ENCODE results near the gene CFHR5. TPM values are rescaled to one million over a fixed set of nuclear protein-coding genes. Genes with fewer than 3 reads are reported as not detected.
"Not testable (repeated sequence)": the region's sequence is repeated elsewhere in the genome, so short reads cannot be mapped to it uniquely, and the experiment has no call there.

CFHR5 gene
- total RNA-seq, 1 experiment from 2014 or later: not detected

GRCh38 chr1:196980859-196981258 lies 3.5 kb downstream of the CFHR5 start:
- H3K27ac Mint-ChIP-seq (ENCODE audit: unreplicated experiment): no peak overlapping the region
- no peaks in the 10 kb centered on the region for H3K4me1 Mint-ChIP-seq (ENCODE audit: low read depth, unreplicated experiment)
- TF ChIP-seq CTCF (IDR thresholded peaks at IDR 0.05; ENCODE audit: insufficient read depth in 1 of 2, low read depth in 1 of 2, low read length in 1 of 2, severe bottlenecking in 1 of 2, unreplicated experiment in 1 of 2): no peak
- Histone ChIP-seq H3K4me3 (ENCODE audit: low read depth, low read length) (no peak overlapping the region), H3K36me3 (ENCODE audit: control insufficient read depth, insufficient read depth, low read length) (no peaks in the 10 kb centered on the region), H3K27me3 (replicated peaks; ENCODE audit: control insufficient read depth, insufficient read depth, low read length) (no peaks in the 10 kb centered on the region), H3K4me1 (no peaks in the 10 kb centered on the region), H3K9me3 (0 out of 2 replicates have a peak, but pooled peaks cover 3% of the 10 kb centered on the region)
- H3K9me3 Mint-ChIP-seq (ENCODE audit: unreplicated experiment): no peaks in the 10 kb centered on the region
- intact Hi-C loops (cut with micrococcal nuclease; ENCODE audit: unreplicated experiment): no loop called here
- H3K27me3 Mint-ChIP-seq (ENCODE audit: insufficient read depth, unreplicated experiment): no peaks in the 10 kb centered on the region
- H3K36me3 Mint-ChIP-seq (ENCODE audit: insufficient read depth, unreplicated experiment): no peaks in the 10 kb centered on the region
- no peak overlapping the region for H3K4me3 Mint-ChIP-seq (ENCODE audit: unreplicated experiment)
- POLR2A ChIA-PET: no interaction called here
- no peak for DNase-seq
- CTCF ChIA-PET: no interaction called here
- BruUV-seq (replicated peaks): no TSS peak

GRCh38 chr1:196982247-196982646 lies 4.9 kb downstream of the CFHR5 start:
- POLR2A ChIA-PET; H3K36me3 Mint-ChIP-seq (ENCODE audit: insufficient read depth, unreplicated experiment); H3K36me3 ChIP-seq (ENCODE audit: control insufficient read depth, insufficient read depth, low read length); H3K4me3 ChIP-seq (ENCODE audit: low read depth, low read length); H3K9me3 ChIP-seq; intact Hi-C loops (cut with micrococcal nuclease; ENCODE audit: unreplicated experiment); H3K27ac Mint-ChIP-seq (ENCODE audit: unreplicated experiment); H3K9me3 Mint-ChIP-seq (ENCODE audit: unreplicated experiment); BruUV-seq (replicated peaks); CTCF ChIA-PET; H3K4me1 Mint-ChIP-seq (ENCODE audit: low read depth, unreplicated experiment); H3K4me3 Mint-ChIP-seq (ENCODE audit: unreplicated experiment); H3K27me3 ChIP-seq (replicated peaks; ENCODE audit: control insufficient read depth, insufficient read depth, low read length); DNase-seq; H3K4me1 ChIP-seq; H3K27me3 Mint-ChIP-seq (ENCODE audit: insufficient read depth, unreplicated experiment): not testable (repeated sequence)

- BruUV-seq (replicated peaks); H3K4me1 ChIP-seq; CTCF ChIA-PET; H3K9me3 ChIP-seq; H3K27me3 ChIP-seq (replicated peaks; ENCODE audit: control insufficient read depth, insufficient read depth, low read length); H3K27ac Mint-ChIP-seq (ENCODE audit: unreplicated experiment); H3K36me3 Mint-ChIP-seq (ENCODE audit: insufficient read depth, unreplicated experiment); H3K9me3 Mint-ChIP-seq (ENCODE audit: unreplicated experiment); H3K27me3 Mint-ChIP-seq (ENCODE audit: insufficient read depth, unreplicated experiment); intact Hi-C loops (cut with micrococcal nuclease; ENCODE audit: unreplicated experiment); H3K4me1 Mint-ChIP-seq (ENCODE audit: low read depth, unreplicated experiment); H3K36me3 ChIP-seq (ENCODE audit: control insufficient read depth, insufficient read depth, low read length); POLR2A ChIA-PET: not testable (repeated sequence)
- H3K4me3 Mint-ChIP-seq (ENCODE audit: unreplicated experiment): peak overlapping the region; percentile 50
- peak; percentile 57 to 76 for DNase-seq
- H3K4me3 ChIP-seq (ENCODE audit: low read depth, low read length): peak overlapping the region; percentile 8; the same call in 1 of the 2 replicates
Observed at GRCh38 chr1:196991919-196992651, 14.7 kb downstream of the CFHR5 start.

- H3K27me3 ChIP-seq (replicated peaks; ENCODE audit: control insufficient read depth, insufficient read depth, low read length): no peaks in the 10 kb centered on the region
Observed at GRCh38 chr1:196993916-196994315, 16.6 kb downstream of the CFHR5 start.

More at GRCh38 chr1:196993916-196994315, 16.6 kb downstream of the CFHR5 start:
- no peak for DNase-seq
- H3K4me1 Mint-ChIP-seq (ENCODE audit: low read depth, unreplicated experiment): no peaks in the 10 kb centered on the region
- no peak for TF ChIP-seq CTCF (IDR thresholded peaks at IDR 0.05; ENCODE audit: insufficient read depth in 1 of 2, low read depth in 1 of 2, low read length in 1 of 2, severe bottlenecking in 1 of 2, unreplicated experiment in 1 of 2)
- CTCF ChIA-PET: no interaction called here
- Histone ChIP-seq H3K4me1 (no peaks in the 10 kb centered on the region), H3K4me3 (ENCODE audit: low read depth, low read length) (no peak overlapping the region), H3K36me3 (ENCODE audit: control insufficient read depth, insufficient read depth, low read length) (no peaks in the 10 kb centered on the region), H3K9me3 (no peaks in the 10 kb centered on the region)
- no TSS peak for BruUV-seq (replicated peaks)
- no peaks in the 10 kb centered on the region for H3K36me3 Mint-ChIP-seq (ENCODE audit: insufficient read depth, unreplicated experiment)
- H3K9me3 Mint-ChIP-seq (ENCODE audit: unreplicated experiment): no peaks in the 10 kb centered on the region
- H3K4me3 Mint-ChIP-seq (ENCODE audit: unreplicated experiment): no peak overlapping the region
- POLR2A ChIA-PET: no interaction called here
- H3K27me3 Mint-ChIP-seq (ENCODE audit: insufficient read depth, unreplicated experiment): peaks cover 7% of the 10 kb centered on the region
- intact Hi-C loops (cut with micrococcal nuclease; ENCODE audit: unreplicated experiment): no loop called here
- no peak overlapping the region for H3K27ac Mint-ChIP-seq (ENCODE audit: unreplicated experiment)
